ENCODE data around the gene MYO9B.

The MYO9B gene

GRCh38 chr19:17058236-17058635, 17.3 kb upstream of the MYO9B start:
- no peak for DNase-seq (ENCODE audit: low read depth in 2 of 3, low spot score in 1 of 3)

GRCh38 chr19:17060802-17061201, 14.8 kb upstream of the MYO9B start:
- DNase-seq (ENCODE audit: low read depth in 2 of 3, low spot score in 1 of 3), result no peak

DNA sequence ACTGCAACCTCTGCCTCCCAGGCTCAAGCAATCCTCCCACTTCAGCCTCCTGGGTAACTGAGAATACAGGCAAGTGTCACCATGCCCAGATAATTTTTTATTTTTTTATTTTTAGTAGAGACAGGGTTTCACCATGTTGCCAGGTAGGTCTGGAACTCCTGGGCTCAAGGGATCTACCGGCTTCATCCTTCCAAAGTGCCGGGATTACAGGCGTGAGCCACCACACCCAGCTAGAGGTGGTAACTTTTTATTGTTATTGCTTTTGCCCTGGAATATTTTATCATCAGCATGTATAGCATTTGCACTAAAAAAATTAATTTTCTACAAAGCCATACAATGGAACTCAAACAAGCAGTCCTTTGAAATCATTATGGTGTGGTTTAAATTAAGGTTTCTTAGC, 14.4 kb upstream of the MYO9B start:
- DNase-seq (ENCODE audit: low read depth in 2 of 3, low spot score in 1 of 3), result no peak

GRCh38 chr19:17061691-17062090, 13.9 kb upstream of the MYO9B start:
- no peak for DNase-seq (ENCODE audit: low read depth in 2 of 3, low spot score in 1 of 3)

- no peak for DNase-seq (ENCODE audit: low read depth in 2 of 3, low spot score in 1 of 3)
Observed at GRCh38 chr19:17063428-17063827, 12.1 kb upstream of the MYO9B start.

- DNase-seq (ENCODE audit: low read depth in 2 of 3, low spot score in 1 of 3), result no peak
Observed at GRCh38 chr19:17069193-17069592, 6.4 kb upstream of the MYO9B start.

- no peak for DNase-seq (ENCODE audit: low read depth in 2 of 3, low spot score in 1 of 3)
Observed at GRCh38 chr19:17070421-17070820, 5.2 kb upstream of the MYO9B start.

DNA sequence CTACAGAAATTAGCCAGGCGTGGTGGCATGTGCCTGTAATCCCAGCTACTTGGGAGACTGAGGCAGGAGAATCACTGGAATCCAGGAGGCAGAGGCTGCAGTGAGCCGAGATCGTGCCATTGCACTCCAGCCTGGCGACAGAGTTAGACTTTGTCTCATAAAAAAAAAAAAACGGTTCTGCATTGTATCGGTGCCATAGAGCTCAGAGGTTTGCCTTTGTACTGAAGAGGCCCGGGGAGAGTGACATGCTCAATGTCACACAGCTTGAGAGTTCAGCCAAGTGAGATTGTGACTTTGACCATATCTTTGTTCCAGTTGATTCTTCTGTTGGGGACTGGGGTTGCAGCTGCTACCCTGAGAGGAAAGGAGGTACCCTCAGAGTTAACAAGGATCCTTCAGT, 4.7 kb upstream of the MYO9B start:
- DNase-seq (ENCODE audit: low read depth in 2 of 3, low spot score in 1 of 3), result no peak

GRCh38 chr19:17073869-17074633, 1.5 kb upstream of the MYO9B start:
- no peak for DNase-seq (ENCODE audit: low read depth in 2 of 3, low spot score in 1 of 3)

DNA sequence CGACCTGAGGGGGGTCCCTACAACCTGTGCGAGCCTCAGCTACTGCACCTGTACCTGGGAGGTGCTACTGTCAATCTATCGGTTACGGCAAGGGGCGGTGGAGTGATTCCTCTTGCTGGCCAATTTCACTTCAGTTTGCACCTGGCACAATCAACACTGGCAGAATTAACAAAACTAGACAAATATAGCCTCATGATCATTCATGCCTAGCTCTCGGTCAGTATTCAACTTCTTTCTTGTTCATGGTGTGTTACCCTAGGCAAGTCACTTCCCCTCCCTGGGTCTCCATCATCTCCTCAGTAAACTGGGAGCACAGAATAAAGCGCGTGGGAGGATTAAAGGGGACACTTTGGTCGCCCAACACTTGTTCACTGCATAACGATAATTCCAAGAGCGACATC, 943 bp upstream of the MYO9B start:
- DNase-seq (ENCODE audit: low read depth in 2 of 3, low spot score in 1 of 3), result no peak

DNA sequence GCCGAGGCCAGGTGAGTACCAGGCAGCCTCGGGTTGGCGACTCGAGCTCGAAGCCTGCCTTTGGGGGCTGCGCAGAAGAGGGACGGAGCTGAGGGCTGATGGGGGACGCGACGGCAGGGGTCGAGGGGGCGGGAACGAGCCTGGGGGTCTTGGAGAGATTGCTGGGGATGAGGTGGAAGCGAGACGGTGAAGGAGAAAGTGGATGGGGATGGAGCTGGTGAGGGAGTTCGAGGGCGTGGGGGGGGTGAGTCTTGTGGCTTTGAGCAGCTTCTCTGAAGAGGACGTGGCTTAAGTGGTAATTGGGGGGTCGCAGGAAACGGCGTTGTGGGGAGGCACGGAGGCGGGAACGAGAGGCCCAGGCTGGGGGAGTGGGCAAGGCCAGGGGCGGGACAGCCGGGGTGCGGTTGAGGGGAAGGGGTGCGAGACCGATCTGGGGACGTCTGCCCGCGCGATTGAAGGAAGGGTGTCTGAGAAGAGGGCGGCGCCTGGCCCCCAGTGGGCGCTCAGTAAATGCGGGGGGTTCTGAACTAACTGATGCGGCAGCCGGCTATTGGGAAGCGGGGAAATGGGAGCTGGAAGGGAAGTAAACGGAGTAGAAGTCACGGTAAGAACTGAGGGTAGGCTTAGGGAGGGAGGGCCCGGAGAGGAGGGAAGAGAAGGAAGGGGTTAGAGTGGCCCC, 426 bp downstream of the MYO9B start:
- peak in 2 of 3 donors; percentile 21 to 29 for DNase-seq (ENCODE audit: low read depth in 2 of 3, low spot score in 1 of 3)

DNA sequence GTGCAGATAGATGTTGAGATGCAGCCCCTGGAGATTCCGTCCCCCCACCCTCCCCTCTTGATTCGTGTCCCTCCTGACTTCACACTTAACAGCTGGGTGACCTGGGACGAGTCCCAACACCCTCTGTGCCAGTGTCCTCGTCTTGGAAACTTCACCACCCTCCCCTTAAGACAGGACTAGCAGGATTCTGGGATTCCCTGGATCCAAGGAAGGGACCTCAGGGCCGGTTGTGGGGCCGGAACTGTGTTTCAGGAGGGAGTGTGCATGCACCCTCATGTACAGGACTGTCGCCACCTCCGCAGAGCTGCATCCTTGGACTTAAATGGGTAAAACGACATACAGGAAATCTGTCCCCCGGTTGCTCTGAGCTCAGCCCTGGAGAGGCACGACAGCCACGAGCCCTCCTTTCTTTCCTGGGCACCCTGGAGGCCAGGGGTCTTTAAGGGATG, 990 bp downstream of the MYO9B start:
- DNase-seq (ENCODE audit: low read depth in 2 of 3, low spot score in 1 of 3), result no peak

DNA sequence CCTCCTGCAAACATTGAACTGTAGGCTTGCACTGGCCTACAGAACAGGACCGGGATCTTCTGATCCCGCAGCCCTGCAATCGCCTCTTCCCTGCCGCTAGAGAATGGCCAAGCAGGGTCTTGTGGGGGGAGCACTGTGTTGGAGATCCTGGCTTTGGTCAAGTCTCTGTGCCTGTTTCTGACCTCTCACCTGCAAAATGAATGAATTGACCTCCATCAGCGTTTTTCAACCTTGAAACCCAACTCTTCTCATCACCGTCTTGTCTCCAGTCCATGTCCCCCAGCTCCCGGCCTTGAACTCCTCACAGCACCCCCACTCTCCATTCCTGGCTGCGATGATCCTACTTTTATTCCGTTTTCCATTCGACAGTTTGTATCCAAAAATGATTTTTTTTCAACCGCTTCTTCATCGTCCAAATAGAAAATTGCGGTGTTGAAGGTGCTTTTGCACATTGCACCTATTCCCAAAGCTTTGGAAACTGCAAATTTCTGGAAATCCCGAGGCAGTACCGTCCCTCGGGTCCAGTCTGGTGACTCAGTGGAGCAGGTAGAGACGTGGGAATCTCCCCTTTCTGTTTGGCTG, 2.0 kb downstream of the MYO9B start:
- DNase-seq (ENCODE audit: low read depth in 2 of 3, low spot score in 1 of 3), result no peak

DNA sequence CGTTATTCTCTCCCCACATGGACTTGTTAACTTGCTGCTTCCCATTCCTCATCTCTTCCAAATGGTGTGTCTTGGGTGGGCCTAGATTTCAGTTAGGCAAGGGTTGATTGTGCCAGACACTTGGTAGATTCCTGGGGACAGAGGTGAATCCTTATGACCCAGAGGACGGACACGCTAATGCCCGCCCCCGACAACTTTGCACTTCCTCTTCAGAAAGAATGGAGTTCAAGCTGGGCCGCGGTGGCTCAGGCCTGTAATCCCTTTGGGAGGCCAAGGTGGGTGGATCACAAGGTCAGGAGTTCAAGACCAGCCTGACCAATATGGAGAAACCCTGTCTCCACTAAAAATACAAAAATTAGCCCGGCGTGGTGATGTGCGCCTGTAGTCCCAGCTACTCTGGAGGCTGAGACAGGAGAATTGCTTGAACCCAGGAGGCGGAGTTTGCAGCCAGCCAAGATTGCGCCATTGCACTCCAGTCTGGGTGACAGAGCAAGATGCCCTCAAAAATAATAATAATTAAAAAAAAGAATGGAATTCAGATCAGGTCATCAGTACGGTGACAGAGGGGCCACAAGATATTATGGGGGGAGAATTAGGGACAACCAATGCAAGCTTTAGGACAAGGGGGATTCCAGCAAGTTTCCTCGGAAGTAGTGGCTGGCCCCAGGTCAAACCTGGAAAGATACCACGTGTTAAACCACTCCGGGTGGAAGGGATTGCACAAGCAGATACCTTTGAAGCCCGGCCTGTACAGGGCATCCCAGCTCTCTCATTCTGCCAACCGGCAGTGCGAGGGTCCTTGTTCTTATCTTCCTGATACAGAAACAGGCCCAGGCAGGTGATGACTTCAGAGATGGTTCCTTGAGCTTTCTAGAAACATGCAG, 2.7 kb downstream of the MYO9B start:
- DNase-seq (ENCODE audit: low read depth in 2 of 3, low spot score in 1 of 3), result no peak

- DNase-seq (ENCODE audit: low read depth in 2 of 3, low spot score in 1 of 3), result no peak
Observed at GRCh38 chr19:17078920-17079709, 3.5 kb downstream of the MYO9B start.

DNA sequence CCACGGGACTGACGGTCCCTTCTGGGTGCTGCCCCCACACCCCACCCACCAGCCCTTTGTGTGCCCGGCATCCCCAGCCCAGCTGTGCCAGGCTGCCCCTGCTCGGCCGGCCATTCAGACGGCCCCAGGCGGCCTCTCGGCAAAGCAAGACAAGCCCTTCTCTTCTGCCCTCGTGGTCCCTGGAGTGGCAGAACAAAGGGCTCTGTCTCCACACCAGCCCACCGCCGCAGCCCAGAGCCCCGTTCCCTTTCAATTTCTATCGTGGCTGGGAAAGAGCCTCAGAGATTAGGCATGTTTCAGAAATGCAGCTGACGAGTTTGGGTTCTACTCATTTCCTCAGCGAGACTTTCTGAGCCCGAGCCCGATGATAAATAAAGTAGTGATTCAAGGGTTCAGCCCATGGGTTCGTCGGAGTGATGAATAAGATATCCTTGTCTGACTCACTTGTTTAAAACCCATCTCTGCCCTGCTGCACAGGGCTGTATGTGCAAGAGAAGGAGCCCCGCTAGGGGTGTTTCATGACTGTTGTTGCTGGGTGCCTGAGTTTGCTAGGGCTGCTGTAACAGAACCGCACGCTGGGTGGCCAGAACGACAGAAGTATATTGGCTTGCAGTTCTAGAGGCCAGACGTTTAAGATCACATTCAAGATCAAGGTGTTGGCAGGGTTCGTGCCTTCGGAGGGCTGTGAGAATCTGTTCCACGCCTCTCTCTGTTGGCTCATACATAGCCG, 4.3 kb downstream of the MYO9B start:
- peak; percentile 61 to 63 (median 63) for DNase-seq (ENCODE audit: low read depth in 2 of 3, low spot score in 1 of 3)

DNA sequence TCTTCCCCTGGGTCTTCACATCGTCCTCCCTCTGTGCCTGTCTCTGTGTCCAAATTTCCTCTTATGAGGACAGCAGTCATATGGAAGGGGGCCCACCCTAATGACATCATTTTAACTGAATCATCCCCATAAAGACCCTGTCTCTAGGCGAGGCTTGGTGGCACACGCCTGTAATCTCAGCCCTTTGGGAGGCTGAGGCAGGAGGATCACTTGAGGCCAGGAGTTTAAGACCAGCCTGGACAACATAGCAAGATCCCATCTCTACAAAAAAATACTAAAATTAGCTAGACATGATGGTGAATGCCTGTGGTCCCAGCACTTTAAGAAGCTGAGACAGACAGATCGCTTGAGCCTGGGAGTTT, 4.8 kb downstream of the MYO9B start:
- DNase-seq (ENCODE audit: low read depth in 2 of 3, low spot score in 1 of 3), result no peak

GRCh38 chr19:17081672-17082630, 6.4 kb downstream of the MYO9B start:
- no peak for DNase-seq (ENCODE audit: low read depth in 2 of 3, low spot score in 1 of 3)

GRCh38 chr19:17086120-17086519, 10.5 kb downstream of the MYO9B start:
- DNase-seq (ENCODE audit: low read depth in 2 of 3, low spot score in 1 of 3), result no peak

Data from stimulated activated CD4-positive, alpha-beta T cell treated with anti-CD3 and anti-CD28 coated beads, Interleukin-12 subunit alpha, Interleukin-12 subunit beta, amount 100 ng/mL, for 48 hours (primary cell).